Kasumi-1 (cell line): Measurements from ENCODE around the gene CMTM5.

Experiments used
- DNase-seq, 2 experiments: peaks; one replicate each; lab custom pipeline; 2025; lab: John Stamatoyannopoulos, UW

Gene CMTM5

GRCh38 chr14:23358042-23358441, 18.8 kb upstream of the CMTM5 start:
- DNase-seq = no peak

- no peak for DNase-seq
Measured at GRCh38 chr14:23358553-23359166, 18.2 kb upstream of the CMTM5 start.

DNA sequence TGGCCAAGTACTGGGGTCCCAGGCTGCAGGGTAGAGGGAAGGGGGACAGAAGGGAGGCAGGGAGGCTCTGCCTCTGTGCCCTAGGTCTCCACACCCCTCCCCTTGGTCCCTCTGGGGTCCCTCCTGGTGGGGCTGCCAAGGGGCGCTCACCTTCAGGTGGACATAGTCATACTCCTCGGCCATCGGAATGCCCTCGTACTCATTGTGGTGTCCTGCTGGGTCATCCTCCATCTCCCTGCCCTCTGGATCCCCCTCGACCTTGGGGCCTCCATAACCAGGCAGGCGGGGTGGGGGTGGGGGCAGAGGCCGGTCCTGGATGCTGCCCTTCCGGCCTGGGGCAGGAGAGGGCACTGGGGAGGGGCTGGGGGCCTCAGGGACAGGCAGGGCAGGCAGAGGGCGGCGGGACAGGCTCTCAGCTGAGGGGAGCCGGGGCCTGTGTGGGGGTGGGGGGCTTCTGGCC, 17.6 kb upstream of the CMTM5 start:
- no peak for DNase-seq

DNA sequence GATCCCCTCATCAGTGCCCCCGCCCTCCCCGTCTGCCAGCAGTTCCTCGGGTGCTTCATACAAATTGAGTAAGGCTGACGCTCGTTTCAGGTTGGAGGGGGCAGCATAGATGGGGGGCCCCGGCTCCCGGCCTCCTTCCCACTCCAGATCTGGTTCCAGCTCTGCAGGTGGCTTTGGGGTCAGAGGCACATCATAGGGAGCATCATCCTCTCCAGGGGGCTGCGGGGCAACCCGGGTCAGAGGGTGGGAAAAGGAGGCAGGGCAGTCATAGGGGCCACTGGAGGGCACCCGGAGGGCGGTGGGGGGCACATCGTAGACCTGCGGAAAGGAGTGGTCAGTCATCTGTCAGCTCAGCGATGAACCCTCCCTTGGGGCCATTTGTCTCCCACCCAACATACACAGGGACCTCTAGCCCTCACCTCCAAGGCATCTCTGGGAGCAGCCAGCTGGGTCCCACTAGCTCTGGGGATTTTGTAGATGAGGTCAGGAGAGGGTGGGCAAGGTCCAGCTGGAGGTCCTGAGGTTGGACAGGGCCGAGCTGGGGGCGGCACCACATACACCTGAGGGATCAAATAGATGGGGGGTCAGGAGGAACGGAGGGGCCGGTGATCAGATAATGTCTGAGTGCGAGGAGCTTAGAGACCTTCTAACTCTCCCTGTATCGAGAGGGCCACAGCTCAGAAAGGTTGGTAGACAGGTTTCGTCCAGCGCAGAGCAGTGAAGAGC, 17.0 kb upstream of the CMTM5 start:
- DNase-seq = no peak

DNA sequence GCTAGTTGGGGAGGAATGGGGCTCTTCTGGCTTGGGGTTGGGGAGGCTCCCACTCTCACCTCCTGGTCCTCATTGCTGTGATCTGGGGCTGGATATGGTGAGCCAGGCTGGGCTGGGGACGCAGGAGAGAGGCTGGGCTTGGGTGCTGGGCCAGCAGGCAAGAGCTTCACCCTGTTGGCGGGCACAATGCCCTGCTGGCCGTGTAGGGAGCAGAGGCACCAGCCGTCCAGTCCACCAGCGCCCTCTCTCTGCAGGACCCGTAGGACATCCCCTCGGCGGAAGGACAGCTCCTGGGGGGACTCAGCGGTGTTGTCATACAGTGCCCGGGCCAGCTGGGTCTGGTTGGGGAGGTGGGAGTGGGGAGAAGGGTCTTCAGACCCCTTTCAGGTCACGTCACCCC, 16.4 kb upstream of the CMTM5 start:
- DNase-seq = no peak

GRCh38 chr14:23361320-23361719, 15.5 kb upstream of the CMTM5 start:
- DNase-seq = no peak

- no peak for DNase-seq
Measured at GRCh38 chr14:23361763-23362162, 15.1 kb upstream of the CMTM5 start.

DNA sequence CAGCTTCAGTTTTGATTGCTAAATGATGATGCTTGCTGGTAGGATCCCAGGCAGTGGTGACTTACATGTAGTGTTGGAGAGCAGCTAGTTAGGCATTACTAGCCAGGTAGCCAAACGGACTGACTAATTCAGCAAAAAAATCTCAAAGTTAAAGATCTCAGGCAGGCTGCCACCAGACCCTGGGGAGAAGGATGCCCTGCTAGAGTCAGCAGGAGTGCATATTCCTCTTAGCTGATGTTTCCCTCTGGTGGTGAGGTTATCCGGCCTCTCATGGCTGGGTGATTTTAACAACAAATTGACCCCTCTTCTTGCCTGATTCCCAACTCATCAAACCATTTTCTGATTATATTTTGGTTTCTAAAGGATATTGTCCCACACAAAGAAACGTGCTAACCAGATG, 14.6 kb upstream of the CMTM5 start:
- DNase-seq = no peak

- no peak for DNase-seq
Measured at GRCh38 chr14:23364164-23365035, 12.4 kb upstream of the CMTM5 start.

- no peak for DNase-seq
Measured at GRCh38 chr14:23365036-23365731, 11.7 kb upstream of the CMTM5 start, which contains the start of gene EFS. Gene EFS, minus strand, starts transcription at chr14:23365172. Its CDS starts 147 bp downstream, at chr14:23365025.

DNA sequence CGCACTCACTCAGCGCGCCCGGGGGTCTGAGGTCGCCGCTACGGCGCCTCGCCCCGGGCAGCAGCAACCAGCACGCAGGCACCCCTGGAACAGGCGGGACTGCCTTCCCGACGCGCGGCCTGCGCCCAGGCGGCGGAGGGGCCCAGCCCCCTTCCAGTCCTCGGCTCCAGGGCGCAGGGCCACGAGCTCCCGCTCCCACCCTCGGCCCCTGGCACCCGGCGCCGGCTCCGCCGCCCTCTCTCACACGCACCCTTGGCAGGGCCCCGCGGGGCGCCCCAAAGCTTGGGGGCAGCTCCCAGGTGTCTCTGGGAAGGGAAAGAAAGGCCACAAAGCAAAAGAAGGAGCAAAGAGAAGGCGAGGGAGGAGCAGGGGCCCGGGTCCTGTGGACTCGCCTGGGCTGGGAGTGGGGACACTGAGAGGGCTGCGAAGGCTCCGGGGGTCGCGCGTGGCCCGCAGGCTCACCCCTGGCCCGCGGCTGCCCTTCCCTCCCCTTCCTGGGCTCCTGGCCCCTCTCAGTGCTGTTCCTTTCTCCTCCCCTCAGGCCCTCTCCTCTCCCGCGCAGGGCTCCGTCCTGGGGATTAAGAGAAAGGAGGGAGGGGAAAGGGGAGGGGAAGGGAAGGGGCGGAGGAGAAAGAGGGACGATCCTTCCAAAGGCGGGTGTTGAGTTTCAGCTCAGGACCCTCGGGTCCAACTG, 11.0 kb upstream of the CMTM5 start:
- no peak for DNase-seq

DNA sequence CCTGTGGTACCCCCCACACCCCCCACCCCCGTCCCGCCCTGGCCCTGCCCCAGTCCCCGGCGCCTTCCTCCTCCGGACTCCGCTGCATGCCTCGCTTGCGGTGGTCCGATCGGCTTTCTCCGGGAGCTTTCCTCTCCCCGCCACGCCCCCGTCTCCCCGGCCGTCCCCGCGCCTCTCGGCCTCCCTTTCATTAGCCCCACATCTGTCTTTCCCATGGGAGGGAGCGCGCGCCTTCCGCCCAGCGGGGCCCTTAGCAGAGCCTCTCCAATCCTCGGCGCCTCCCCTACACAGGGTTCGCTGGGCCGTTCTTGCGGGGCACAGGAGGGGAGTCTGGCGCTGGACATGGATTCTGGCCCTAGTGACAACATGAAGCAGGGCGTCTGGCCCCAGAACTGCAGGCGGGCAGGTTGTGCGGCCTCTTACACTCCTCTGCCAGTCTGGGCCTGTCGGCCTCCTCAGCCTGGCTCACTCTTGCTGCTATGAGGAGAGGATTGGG, 10.4 kb upstream of the CMTM5 start:
- no peak for DNase-seq

GRCh38 chr14:23370221-23370620, 6.6 kb upstream of the CMTM5 start:
- DNase-seq = no peak

GRCh38 chr14:23371865-23372264, 5.0 kb upstream of the CMTM5 start:
- DNase-seq = no peak

GRCh38 chr14:23372509-23372908, 4.3 kb upstream of the CMTM5 start, which contains the start of gene IL25:
Gene IL25, plus strand, starts transcription at chr14:23372809.
- no peak for DNase-seq

GRCh38 chr14:23373041-23373440, 3.8 kb upstream of the CMTM5 start:
- no peak for DNase-seq

GRCh38 chr14:23375527-23376251, 1.2 kb upstream of the CMTM5 start:
- no peak for DNase-seq

GRCh38 chr14:23377198-23377550, 328 bp downstream of the CMTM5 start:
- DNase-seq = no peak

DNA sequence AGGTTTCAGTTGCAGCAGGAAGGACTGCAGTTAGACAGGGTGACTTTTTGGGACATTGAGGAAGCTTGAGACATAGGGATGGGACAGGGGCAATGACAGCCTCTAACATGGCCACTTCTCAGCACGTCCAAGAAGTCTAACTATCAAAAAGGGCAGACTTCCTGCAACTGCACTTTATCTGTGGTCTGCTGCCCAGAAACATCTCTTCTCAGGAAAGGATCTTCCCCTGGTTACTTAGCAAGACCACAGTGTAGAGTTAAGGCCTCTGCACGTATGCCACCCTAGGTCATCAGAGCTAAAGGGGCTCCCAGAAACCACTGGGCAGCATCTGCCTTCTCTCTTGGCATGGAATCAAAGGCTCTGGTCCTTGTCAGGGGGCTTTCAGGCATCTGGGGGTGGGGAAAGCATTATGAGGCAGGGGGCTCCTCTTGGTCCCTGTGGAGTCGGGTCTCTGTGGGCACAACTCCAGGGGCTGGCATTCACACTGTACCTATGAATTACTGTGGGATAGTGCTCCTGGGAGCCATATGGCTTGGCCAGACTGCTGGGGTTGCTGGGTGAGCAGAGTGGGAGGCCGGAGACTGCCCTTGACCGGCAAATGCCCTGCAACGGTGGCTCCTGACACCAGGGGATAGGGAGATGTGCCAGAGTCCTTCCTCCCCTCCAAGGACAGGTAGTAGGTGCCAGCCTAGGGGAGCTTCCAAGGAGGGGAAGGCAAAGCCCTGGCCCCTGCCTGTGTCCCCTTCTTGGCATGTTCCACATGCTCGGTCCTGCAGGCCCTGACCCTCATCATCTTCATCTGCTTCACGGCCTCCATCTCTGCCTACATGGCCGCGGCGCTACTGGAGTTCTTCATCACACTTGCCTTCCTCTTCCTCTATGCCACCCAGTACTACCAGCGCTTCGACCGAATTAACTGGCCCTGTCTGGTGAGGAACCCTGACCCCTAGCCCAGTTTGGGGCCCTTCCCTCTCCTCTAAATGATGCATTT, 1.0 kb downstream of the CMTM5 start:
- no peak for DNase-seq
